ENCODE measurements around the gene ATP2C1. TPM values are rescaled to one million over a fixed set of nuclear protein-coding genes. Genes with fewer than 3 reads are reported as not detected.
A peak's percentile ranks its signal among the peaks of the same experiment; 100 is the strongest.

Gene ATP2C1
- total RNA-seq, 2 donors from 2014 or later: 76.8 to 81.3 TPM

GRCh38 chr3:130889416-130889946 is 4.4 kb upstream of the ATP2C1 start:
- H3K4me3 ChIP-seq (ENCODE audit: low read length): no peak overlapping the region
- no peaks in the 10 kb centered on the region for H3K9me3 ChIP-seq (ENCODE audit: control insufficient read depth, low read length)
- Mint-ChIP-seq H3K4me3 (no peak overlapping the region), H3K36me3 (ENCODE audit: low read depth) (no peaks in the 10 kb centered on the region), H3K9me3 (no peaks in the 10 kb centered on the region), H3K27ac (no peak overlapping the region), H3K27me3 (ENCODE audit: insufficient read depth) (no peaks in the 10 kb centered on the region), H3K4me1 (peaks cover 4% of the 10 kb centered on the region)
- DNase-seq: no peak
- H3K27ac ChIP-seq (ENCODE audit: low read depth, low read length): no peak overlapping the region
- WGBS, 2 experiments (ENCODE audit: insufficient coverage in 1 of 2, insufficient read length in 1 of 2): 100% methylated on average over 1 of the region's 1 CpG; no CpG with 5 or more reads in 1 of the 2 experiments
- TF ChIP-seq CTCF (conservative IDR thresholded peaks at IDR 0.05): no peak
- no peak overlapping the region for H3K9ac ChIP-seq (ENCODE audit: extremely low read depth, low read length, poor library complexity, severe bottlenecking)
- H3K36me3 ChIP-seq (ENCODE audit: control insufficient read depth, insufficient read depth, low read length): no peaks in the 10 kb centered on the region
- no peaks in the 10 kb centered on the region for H3K4me1 ChIP-seq (ENCODE audit: control insufficient read depth, insufficient read depth, low read length)
- no peaks in the 10 kb centered on the region for H3K27me3 ChIP-seq (ENCODE audit: control insufficient read depth, insufficient read depth, low read length, poor library complexity, severe bottlenecking)

GRCh38 chr3:130892759-130893375 is 1.0 kb upstream of the ATP2C1 start:
- H3K27me3 Mint-ChIP-seq (ENCODE audit: insufficient read depth): no peaks in the 10 kb centered on the region
- H3K4me3 Mint-ChIP-seq: peak overlapping the region; percentile 96
- 0 to 3% methylated on average over 4 to 14 of the region's 14 CpGs for whole genome bisulfite sequencing, 2 experiments (ENCODE audit: insufficient coverage in 1 of 2, insufficient read length in 1 of 2)
- Histone ChIP-seq H3K9ac (ENCODE audit: extremely low read depth, low read length, poor library complexity, severe bottlenecking) (peak overlapping the region; percentile 88), H3K27me3 (ENCODE audit: control insufficient read depth, insufficient read depth, low read length, poor library complexity, severe bottlenecking) (no peaks in the 10 kb centered on the region), H3K4me1 (ENCODE audit: control insufficient read depth, insufficient read depth, low read length) (peaks cover 9% of the 10 kb centered on the region), H3K27ac (ENCODE audit: low read depth, low read length) (peak overlapping the region; percentile 83), H3K4me3 (ENCODE audit: low read length) (peak overlapping the region; percentile 97), H3K36me3 (ENCODE audit: control insufficient read depth, insufficient read depth, low read length) (no peaks in the 10 kb centered on the region), H3K9me3 (ENCODE audit: control insufficient read depth, low read length) (no peaks in the 10 kb centered on the region)
- no peaks in the 10 kb centered on the region for H3K36me3 Mint-ChIP-seq (ENCODE audit: low read depth)
- peak; percentile 94 for TF ChIP-seq CTCF (conservative IDR thresholded peaks at IDR 0.05)
- DNase-seq: peak; percentile 84
- peak overlapping the region; percentile 97 for H3K27ac Mint-ChIP-seq
- H3K9me3 Mint-ChIP-seq: no peaks in the 10 kb centered on the region
- H3K4me1 Mint-ChIP-seq: peaks cover 37% of the 10 kb centered on the region

GRCh38 chr3:130894130-130894985 is 474 bp downstream of the ATP2C1 start:
- peak; percentile 73 for DNase-seq
- peak overlapping the region; percentile 91 for H3K27ac ChIP-seq (ENCODE audit: low read depth, low read length)
- no peaks in the 10 kb centered on the region for H3K9me3 ChIP-seq (ENCODE audit: control insufficient read depth, low read length)
- WGBS, 2 experiments (ENCODE audit: insufficient coverage in 1 of 2, insufficient read length in 1 of 2): 0% methylated on average over 11 to 50 of the region's 52 CpGs
- Mint-ChIP-seq H3K4me3 (peak overlapping the region; percentile 96), H3K4me1 (peaks cover 50% of the 10 kb centered on the region), H3K27ac (peak overlapping the region; percentile 49), H3K9me3 (no peaks in the 10 kb centered on the region), H3K27me3 (ENCODE audit: insufficient read depth) (no peaks in the 10 kb centered on the region), H3K36me3 (ENCODE audit: low read depth) (no peaks in the 10 kb centered on the region)
- no peaks in the 10 kb centered on the region for H3K27me3 ChIP-seq (ENCODE audit: control insufficient read depth, insufficient read depth, low read length, poor library complexity, severe bottlenecking)
- TF ChIP-seq CTCF (conservative IDR thresholded peaks at IDR 0.05): no peak
- H3K9ac ChIP-seq (ENCODE audit: extremely low read depth, low read length, poor library complexity, severe bottlenecking): peak overlapping the region; percentile 49
- H3K4me3 ChIP-seq (ENCODE audit: low read length): peak overlapping the region; percentile 97
- H3K4me1 ChIP-seq (ENCODE audit: control insufficient read depth, insufficient read depth, low read length): peaks cover 9% of the 10 kb centered on the region
- no peaks in the 10 kb centered on the region for H3K36me3 ChIP-seq (ENCODE audit: control insufficient read depth, insufficient read depth, low read length)

Measured in endodermal cell (in vitro differentiated cells).